WTC11 (cell line): Measurements from ENCODE around the gene SRXN1. TPM values are rescaled to one million over a fixed set of nuclear protein-coding genes. Genes with fewer than 3 reads are reported as not detected.

Experiments
- ATAC-seq: fragments of 200-7000 bp; cut with Tn5 transposase; 2 replicates; pipeline ENCODE4 v1.10.0; 2021; ENCODE audit warnings: mild to moderate bottlenecking, moderate library complexity
- CTCF ChIA-PET: fragments of 300-600 bp; sonication (Branson Sonifier 250); formaldehyde crosslinking; loops from one replicate; lab custom pipeline; 2021; ENCODE audit warnings: antibody characterized with exemption; lab: Charles Lee
- POLR2A ChIA-PET: fragments of 350-600 bp; sonication (Branson Sonifier 250); formaldehyde crosslinking; loops from one replicate; lab custom pipeline; 2021; ENCODE audit warnings: antibody characterized with exemption; lab: Charles Lee
- DNase-seq: peaks from one replicate; pipeline ENCODE4 v3.0.0; 2021; ENCODE audit warnings: low spot score
- H3K27ac Mint-ChIP-seq: 2 replicates; pipeline ENCODE4 v1.8.0; 2021; ENCODE audit warnings: mixed read lengths
- H3K27me3 Mint-ChIP-seq: 2 replicates; pipeline ENCODE4 v1.8.0; 2021; ENCODE audit warnings: low read depth, mild to moderate bottlenecking, moderate library complexity, mixed read lengths
- H3K36me3 Mint-ChIP-seq: 2 replicates; pipeline ENCODE4 v1.8.0; 2021; ENCODE audit warnings: mixed read lengths
- H3K4me1 Mint-ChIP-seq: 2 replicates; pipeline ENCODE4 v1.8.0; 2022; ENCODE audit warnings: mixed read lengths
- H3K4me3 Mint-ChIP-seq: 2 replicates; pipeline ENCODE4 v1.8.0; 2021; ENCODE audit warnings: mild to moderate bottlenecking, moderate library complexity, mixed read lengths
- H3K9me3 Mint-ChIP-seq: 2 replicates; pipeline ENCODE4 v1.8.0; 2021; ENCODE audit warnings: mixed read lengths
- ATF1 ChIP-seq: sonication (generic); formaldehyde crosslinking; IDR thresholded peaks from 2 replicates; pipeline ENCODE4 v1.8.1; 2023; ENCODE audit warnings: mild to moderate bottlenecking, moderate library complexity, missing genetic modification reagents
- CBFB ChIP-seq: sonication (generic); formaldehyde crosslinking; IDR thresholded peaks from 2 replicates; pipeline ENCODE4 v1.8.1; 2022; ENCODE audit warnings: mild to moderate bottlenecking, low read depth, missing genetic modification reagents
- FOXP1 ChIP-seq: sonication (generic); formaldehyde crosslinking; IDR thresholded peaks from 2 replicates; pipeline ENCODE4 v1.8.0; 2022; ENCODE audit warnings: missing genetic modification reagents, mild to moderate bottlenecking, moderate library complexity, borderline replicate concordance
- GRHL2 ChIP-seq: fragments of 250-450 bp; sonication (Bioruptor Pico); IDR thresholded peaks from 2 replicates; pipeline ENCODE4 v1.8.0; 2022; ENCODE audit warnings: mild to moderate bottlenecking, moderate library complexity; ENCODE audit not compliant: insufficient replicate concordance, severe bottlenecking
- GTF2I ChIP-seq: fragments of 250-450 bp; sonication (Bioruptor Pico); conservative IDR thresholded peaks from 2 replicates; pipeline ENCODE4 v1.4.0; 2021; ENCODE audit warnings: mild to moderate bottlenecking
- NFE2L1 ChIP-seq: sonication (generic); formaldehyde crosslinking; IDR thresholded peaks from 2 replicates; pipeline ENCODE4 v1.8.1; 2023; ENCODE audit warnings: missing genetic modification reagents
- OVOL2 ChIP-seq: fragments of 250-450 bp; sonication (Bioruptor Pico); IDR thresholded peaks from 2 replicates; pipeline ENCODE4 v1.9.0; 2021; ENCODE audit warnings: mild to moderate bottlenecking, borderline replicate concordance
- PRRX2 ChIP-seq: fragments of 250-450 bp; sonication (Bioruptor Pico); IDR thresholded peaks from 2 replicates; pipeline ENCODE4 v1.8.0; 2021; ENCODE audit warnings: mild to moderate bottlenecking
- RELA ChIP-seq: sonication (generic); formaldehyde crosslinking; IDR thresholded peaks from 2 replicates; pipeline ENCODE4 v1.8.1; 2022; ENCODE audit warnings: missing genetic modification reagents, mild to moderate bottlenecking, borderline replicate concordance
- SMAD3 ChIP-seq: sonication (generic); formaldehyde crosslinking; IDR thresholded peaks from 2 replicates; pipeline ENCODE4 v1.8.0; 2022; ENCODE audit warnings: missing genetic modification reagents, mild to moderate bottlenecking, borderline replicate concordance
- ZNF232 ChIP-seq: sonication (generic); formaldehyde crosslinking; IDR thresholded peaks from 2 replicates; pipeline ENCODE4 v1.8.0; 2022; ENCODE audit warnings: mild to moderate bottlenecking, missing genetic modification reagents
- ZNF317 ChIP-seq: sonication (generic); formaldehyde crosslinking; IDR thresholded peaks from 2 replicates; pipeline ENCODE4 v1.8.1; 2023; ENCODE audit warnings: low read depth, mild to moderate bottlenecking, moderate library complexity, missing genetic modification reagents, borderline replicate concordance
- ZNF423 ChIP-seq: fragments of 250-450 bp; sonication (Bioruptor Pico); IDR thresholded peaks from 2 replicates; pipeline ENCODE4 v2.1.2; 2022; ENCODE audit warnings: mild to moderate bottlenecking, moderate library complexity
- total RNA-seq: library from RNA; stranded (reverse); gene quantifications from 3 replicates; pipeline ENCODE4 v1.2.3, GENCODE V29; 2021
- TF ChIP-seq, protein P1 (sequence below): fragments of 250-450 bp; sonication (Bioruptor Pico); IDR thresholded peaks from 2 replicates; pipeline ENCODE4 v1.8.0; 2021; ENCODE audit warnings: mild to moderate bottlenecking
- TF ChIP-seq, protein P2 (sequence below): sonication (generic); formaldehyde crosslinking; IDR thresholded peaks from 2 replicates; pipeline ENCODE4 v1.8.0; 2023; ENCODE audit warnings: mild to moderate bottlenecking, missing genetic modification reagents
- TF ChIP-seq, protein P3 (sequence below): fragments of 250-450 bp; sonication (Bioruptor Pico); IDR thresholded peaks from 2 replicates; pipeline ENCODE4 v1.9.0; 2021; ENCODE audit warnings: mild to moderate bottlenecking
- TF ChIP-seq, protein P4 (sequence below): sonication (generic); formaldehyde crosslinking; IDR thresholded peaks from 2 replicates; pipeline ENCODE4 v1.8.1; 2023; ENCODE audit warnings: mild to moderate bottlenecking, missing genetic modification reagents, moderate library complexity
- TF ChIP-seq, protein P5 (sequence below): fragments of 250-450 bp; sonication (Bioruptor Pico); IDR thresholded peaks from 2 replicates; pipeline ENCODE4 v1.9.0; 2021; ENCODE audit warnings: mild to moderate bottlenecking, borderline replicate concordance

The SRXN1 gene
- total RNA-seq, 1 experiment from 2014 or later = 23.0 TPM

DNA sequence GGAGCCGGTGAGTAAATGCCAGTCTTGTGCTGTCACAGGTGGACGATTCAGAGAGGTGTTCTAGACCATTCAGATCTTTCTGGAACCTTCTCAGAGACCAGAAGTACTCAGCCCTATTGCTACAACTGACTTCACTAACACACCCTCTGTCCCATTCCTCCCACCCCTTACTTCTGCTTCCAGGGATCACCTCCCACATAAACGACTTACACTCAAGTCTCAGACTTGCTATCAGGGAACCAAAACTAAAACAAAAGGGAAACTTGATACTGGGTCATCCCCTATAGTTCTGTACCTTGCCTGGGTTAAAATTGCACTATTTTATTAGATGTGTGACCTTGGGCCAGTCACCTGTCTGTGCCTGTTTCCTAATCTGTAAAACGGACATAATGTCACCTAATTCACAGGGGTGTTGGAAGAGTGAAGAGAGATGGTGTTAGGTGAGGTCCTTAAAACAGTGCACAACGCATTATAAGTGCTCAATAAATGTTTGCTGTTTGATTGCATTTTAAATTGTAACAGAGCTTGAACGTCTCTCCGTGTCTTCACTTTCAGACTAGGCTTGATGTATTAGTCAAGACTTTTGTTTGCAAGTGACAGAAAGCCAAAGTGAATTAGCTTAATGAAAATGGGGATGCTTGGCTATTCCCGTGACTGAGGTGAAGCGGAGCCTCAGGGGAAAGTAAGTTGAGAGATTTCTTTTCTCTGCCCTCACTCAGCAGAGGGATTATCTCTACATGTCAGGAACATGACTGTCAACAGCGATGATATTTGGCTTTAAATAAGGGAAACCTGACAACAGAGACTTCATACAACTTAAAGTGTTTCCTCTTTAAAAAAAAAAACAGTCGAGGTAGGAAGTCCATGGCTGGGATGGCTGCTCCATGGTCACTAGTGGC, 3.0 kb upstream of the SRXN1 start:
- CTCF ChIA-PET = interaction anchor here (1.0 to 3.5 kb wide), 8 partner anchors 10 to 113 kb away, joined by 3 to 34 read pairs (median 6); partner anchors contain the start of gene SLC52A3
- POLR2A ChIA-PET = no interaction called here
- no peak overlapping the region for H3K4me3 Mint-ChIP-seq
- H3K27ac Mint-ChIP-seq = no peak overlapping the region
- no peak for DNase-seq
- no peaks in the 10 kb centered on the region for H3K9me3 Mint-ChIP-seq
- peaks cover 12% of the 10 kb centered on the region for H3K27me3 Mint-ChIP-seq
- peaks cover 74% of the 10 kb centered on the region for H3K4me1 Mint-ChIP-seq
- H3K36me3 Mint-ChIP-seq = no peaks in the 10 kb centered on the region
- ATAC-seq = no peak
- TF ChIP-seq FOXP1 (CRISPR knock-in tag) (no peak), SMAD3 (CRISPR knock-in tag) (no peak)

DNA sequence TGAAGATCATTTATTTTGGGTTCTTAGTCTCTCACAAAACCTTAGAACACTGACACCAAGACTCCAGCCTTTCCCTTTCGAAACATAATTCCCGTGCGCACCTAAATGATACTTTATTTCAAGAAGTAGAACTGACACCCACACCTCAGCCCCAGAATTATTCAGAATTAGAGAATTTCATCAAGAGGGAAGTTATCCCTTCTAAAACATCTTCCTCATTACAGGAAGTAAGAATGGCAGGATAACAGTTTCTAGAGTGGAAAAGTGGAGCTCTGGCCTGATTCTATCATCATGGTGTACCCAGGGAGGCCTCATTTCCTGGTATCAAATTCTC, 1.4 kb upstream of the SRXN1 start:
- H3K27me3 Mint-ChIP-seq = peaks cover 6% of the 10 kb centered on the region

More for the DNA sequence above, 1.4 kb upstream of the SRXN1 start:
- no peak for ATAC-seq
- no peak for TF ChIP-seq CBFB (CRISPR knock-in tag)
- no peak for TF ChIP-seq NFE2L1
- no peak for TF ChIP-seq RELA (CRISPR knock-in tag)
- TF ChIP-seq, protein P1, sequence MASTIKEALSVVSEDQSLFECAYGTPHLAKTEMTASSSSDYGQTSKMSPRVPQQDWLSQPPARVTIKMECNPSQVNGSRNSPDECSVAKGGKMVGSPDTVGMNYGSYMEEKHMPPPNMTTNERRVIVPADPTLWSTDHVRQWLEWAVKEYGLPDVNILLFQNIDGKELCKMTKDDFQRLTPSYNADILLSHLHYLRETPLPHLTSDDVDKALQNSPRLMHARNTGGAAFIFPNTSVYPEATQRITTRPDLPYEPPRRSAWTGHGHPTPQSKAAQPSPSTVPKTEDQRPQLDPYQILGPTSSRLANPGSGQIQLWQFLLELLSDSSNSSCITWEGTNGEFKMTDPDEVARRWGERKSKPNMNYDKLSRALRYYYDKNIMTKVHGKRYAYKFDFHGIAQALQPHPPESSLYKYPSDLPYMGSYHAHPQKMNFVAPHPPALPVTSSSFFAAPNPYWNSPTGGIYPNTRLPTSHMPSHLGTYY (CRISPR knock-in tag) = no peak
- TF ChIP-seq, protein P2, sequence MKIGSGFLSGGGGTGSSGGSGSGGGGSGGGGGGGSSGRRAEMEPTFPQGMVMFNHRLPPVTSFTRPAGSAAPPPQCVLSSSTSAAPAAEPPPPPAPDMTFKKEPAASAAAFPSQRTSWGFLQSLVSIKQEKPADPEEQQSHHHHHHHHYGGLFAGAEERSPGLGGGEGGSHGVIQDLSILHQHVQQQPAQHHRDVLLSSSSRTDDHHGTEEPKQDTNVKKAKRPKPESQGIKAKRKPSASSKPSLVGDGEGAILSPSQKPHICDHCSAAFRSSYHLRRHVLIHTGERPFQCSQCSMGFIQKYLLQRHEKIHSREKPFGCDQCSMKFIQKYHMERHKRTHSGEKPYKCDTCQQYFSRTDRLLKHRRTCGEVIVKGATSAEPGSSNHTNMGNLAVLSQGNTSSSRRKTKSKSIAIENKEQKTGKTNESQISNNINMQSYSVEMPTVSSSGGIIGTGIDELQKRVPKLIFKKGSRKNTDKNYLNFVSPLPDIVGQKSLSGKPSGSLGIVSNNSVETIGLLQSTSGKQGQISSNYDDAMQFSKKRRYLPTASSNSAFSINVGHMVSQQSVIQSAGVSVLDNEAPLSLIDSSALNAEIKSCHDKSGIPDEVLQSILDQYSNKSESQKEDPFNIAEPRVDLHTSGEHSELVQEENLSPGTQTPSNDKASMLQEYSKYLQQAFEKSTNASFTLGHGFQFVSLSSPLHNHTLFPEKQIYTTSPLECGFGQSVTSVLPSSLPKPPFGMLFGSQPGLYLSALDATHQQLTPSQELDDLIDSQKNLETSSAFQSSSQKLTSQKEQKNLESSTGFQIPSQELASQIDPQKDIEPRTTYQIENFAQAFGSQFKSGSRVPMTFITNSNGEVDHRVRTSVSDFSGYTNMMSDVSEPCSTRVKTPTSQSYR = no peak
- TF ChIP-seq, protein P3, sequence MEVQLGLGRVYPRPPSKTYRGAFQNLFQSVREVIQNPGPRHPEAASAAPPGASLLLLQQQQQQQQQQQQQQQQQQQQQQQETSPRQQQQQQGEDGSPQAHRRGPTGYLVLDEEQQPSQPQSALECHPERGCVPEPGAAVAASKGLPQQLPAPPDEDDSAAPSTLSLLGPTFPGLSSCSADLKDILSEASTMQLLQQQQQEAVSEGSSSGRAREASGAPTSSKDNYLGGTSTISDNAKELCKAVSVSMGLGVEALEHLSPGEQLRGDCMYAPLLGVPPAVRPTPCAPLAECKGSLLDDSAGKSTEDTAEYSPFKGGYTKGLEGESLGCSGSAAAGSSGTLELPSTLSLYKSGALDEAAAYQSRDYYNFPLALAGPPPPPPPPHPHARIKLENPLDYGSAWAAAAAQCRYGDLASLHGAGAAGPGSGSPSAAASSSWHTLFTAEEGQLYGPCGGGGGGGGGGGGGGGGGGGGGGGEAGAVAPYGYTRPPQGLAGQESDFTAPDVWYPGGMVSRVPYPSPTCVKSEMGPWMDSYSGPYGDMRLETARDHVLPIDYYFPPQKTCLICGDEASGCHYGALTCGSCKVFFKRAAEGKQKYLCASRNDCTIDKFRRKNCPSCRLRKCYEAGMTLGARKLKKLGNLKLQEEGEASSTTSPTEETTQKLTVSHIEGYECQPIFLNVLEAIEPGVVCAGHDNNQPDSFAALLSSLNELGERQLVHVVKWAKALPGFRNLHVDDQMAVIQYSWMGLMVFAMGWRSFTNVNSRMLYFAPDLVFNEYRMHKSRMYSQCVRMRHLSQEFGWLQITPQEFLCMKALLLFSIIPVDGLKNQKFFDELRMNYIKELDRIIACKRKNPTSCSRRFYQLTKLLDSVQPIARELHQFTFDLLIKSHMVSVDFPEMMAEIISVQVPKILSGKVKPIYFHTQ (CRISPR knock-in tag) = no peak
- TF ChIP-seq GRHL2 (CRISPR knock-in tag) = no peak
- no peak for TF ChIP-seq GTF2I (CRISPR knock-in tag)
- no peak for TF ChIP-seq ATF1 (CRISPR knock-in tag)
- TF ChIP-seq ZNF232 (CRISPR knock-in tag) = no peak
- TF ChIP-seq ZNF423 (CRISPR knock-in tag) = no peak
- no peak for TF ChIP-seq OVOL2 (CRISPR knock-in tag)
- TF ChIP-seq, protein P4, sequence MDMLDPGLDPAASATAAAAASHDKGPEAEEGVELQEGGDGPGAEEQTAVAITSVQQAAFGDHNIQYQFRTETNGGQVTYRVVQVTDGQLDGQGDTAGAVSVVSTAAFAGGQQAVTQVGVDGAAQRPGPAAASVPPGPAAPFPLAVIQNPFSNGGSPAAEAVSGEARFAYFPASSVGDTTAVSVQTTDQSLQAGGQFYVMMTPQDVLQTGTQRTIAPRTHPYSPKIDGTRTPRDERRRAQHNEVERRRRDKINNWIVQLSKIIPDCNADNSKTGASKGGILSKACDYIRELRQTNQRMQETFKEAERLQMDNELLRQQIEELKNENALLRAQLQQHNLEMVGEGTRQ (CRISPR knock-in tag) = no peak
- TF ChIP-seq ZNF317 (CRISPR knock-in tag) = no peak
- TF ChIP-seq, protein P5, sequence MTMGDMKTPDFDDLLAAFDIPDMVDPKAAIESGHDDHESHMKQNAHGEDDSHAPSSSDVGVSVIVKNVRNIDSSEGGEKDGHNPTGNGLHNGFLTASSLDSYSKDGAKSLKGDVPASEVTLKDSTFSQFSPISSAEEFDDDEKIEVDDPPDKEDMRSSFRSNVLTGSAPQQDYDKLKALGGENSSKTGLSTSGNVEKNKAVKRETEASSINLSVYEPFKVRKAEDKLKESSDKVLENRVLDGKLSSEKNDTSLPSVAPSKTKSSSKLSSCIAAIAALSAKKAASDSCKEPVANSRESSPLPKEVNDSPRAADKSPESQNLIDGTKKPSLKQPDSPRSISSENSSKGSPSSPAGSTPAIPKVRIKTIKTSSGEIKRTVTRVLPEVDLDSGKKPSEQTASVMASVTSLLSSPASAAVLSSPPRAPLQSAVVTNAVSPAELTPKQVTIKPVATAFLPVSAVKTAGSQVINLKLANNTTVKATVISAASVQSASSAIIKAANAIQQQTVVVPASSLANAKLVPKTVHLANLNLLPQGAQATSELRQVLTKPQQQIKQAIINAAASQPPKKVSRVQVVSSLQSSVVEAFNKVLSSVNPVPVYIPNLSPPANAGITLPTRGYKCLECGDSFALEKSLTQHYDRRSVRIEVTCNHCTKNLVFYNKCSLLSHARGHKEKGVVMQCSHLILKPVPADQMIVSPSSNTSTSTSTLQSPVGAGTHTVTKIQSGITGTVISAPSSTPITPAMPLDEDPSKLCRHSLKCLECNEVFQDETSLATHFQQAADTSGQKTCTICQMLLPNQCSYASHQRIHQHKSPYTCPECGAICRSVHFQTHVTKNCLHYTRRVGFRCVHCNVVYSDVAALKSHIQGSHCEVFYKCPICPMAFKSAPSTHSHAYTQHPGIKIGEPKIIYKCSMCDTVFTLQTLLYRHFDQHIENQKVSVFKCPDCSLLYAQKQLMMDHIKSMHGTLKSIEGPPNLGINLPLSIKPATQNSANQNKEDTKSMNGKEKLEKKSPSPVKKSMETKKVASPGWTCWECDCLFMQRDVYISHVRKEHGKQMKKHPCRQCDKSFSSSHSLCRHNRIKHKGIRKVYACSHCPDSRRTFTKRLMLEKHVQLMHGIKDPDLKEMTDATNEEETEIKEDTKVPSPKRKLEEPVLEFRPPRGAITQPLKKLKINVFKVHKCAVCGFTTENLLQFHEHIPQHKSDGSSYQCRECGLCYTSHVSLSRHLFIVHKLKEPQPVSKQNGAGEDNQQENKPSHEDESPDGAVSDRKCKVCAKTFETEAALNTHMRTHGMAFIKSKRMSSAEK (CRISPR knock-in tag) = no peak
- no peak for TF ChIP-seq PRRX2 (CRISPR knock-in tag)
- TF ChIP-seq, all 79 proteins: peak for 0
- CTCF ChIA-PET = interaction anchor here (1.6 to 2.0 kb wide), 2 partner anchors 9 to 13 kb away, joined by 7 to 8 read pairs; no protein-coding TSS in a partner anchor
- peak overlapping the region; percentile 73 for H3K4me3 Mint-ChIP-seq
- H3K4me1 Mint-ChIP-seq = peaks cover 62% of the 10 kb centered on the region
- no peaks in the 10 kb centered on the region for H3K9me3 Mint-ChIP-seq
- POLR2A ChIA-PET = no interaction called here
- peaks cover 10% of the 10 kb centered on the region for H3K36me3 Mint-ChIP-seq
- DNase-seq = no peak
- no peak overlapping the region; the same call in 1 of the 2 replicates for H3K27ac Mint-ChIP-seq
